ENCODE data around the gene MLXIP. TPM values are rescaled to one million over a fixed set of nuclear protein-coding genes. Genes with fewer than 3 reads are reported as not detected.

The MLXIP gene
- total and polyA plus RNA-seq, 2 donors (not counting 3 experiments of a cell fraction or from before 2014, with no cell fraction given): 22.0 to 72.5 TPM

GRCh38 chr12:122076743-122077495, 1.6 kb upstream of the MLXIP start:
- no peak overlapping the region for H3K4me3 ChIP-seq (replicated peaks in 1 of 3; ENCODE audit: insufficient read depth in 1 of 3, low read depth in 1 of 3, low read length in 3 of 3)
- CTCF ChIA-PET: interaction anchor here (2.1 kb wide), 1 partner anchor 46 kb away, joined by 19 read pairs; no protein-coding TSS in a partner anchor
- peaks cover 32% of the 10 kb centered on the region for H3K4me1 ChIP-seq (ENCODE audit: control insufficient read depth, extremely low read depth, insufficient read depth, low read length)
- H3K9me3 ChIP-seq (replicated peaks; ENCODE audit: control insufficient read depth, insufficient read depth, low read length): no peaks in the 10 kb centered on the region
- H3K9me1 ChIP-seq (replicated peaks; ENCODE audit: control insufficient read depth, extremely low read depth, insufficient read depth, low read length): no peaks in the 10 kb centered on the region
- no peak for DNase-seq (ENCODE audit: low read depth, low spot score)
- no peaks in the 10 kb centered on the region for H3K36me3 ChIP-seq (ENCODE audit: control insufficient read depth in 2 of 2, extremely low read depth in 1 of 2, insufficient read depth in 2 of 2, low read length in 2 of 2)
- H3K27ac ChIP-seq (ENCODE audit: insufficient read depth, low read depth, low read length): no peak overlapping the region
- dilution Hi-C loops (cut with MboI; ENCODE audit: extremely low pct_ligation_motif_present, low sequenced_read_pairs) (no loop called here), intact Hi-C loops (cut with micrococcal nuclease) (loop anchor here (5.0 kb wide), 1 partner anchor 55 kb away; the partner anchor contains the start of gene BCL7A)
- no TSS peak for BruUV-seq (replicated peaks)
- FAIRE-seq: no peak
- H3K4me2 ChIP-seq (ENCODE audit: insufficient read depth, low read length): no peak overlapping the region
- H3K9ac ChIP-seq (replicated peaks; ENCODE audit: extremely low read depth, insufficient read depth, low read length): no peak overlapping the region
- peaks cover 26% of the 10 kb centered on the region for H3K79me2 ChIP-seq (ENCODE audit: control insufficient read depth, insufficient read depth, low read length)
- POLR2A ChIA-PET: no interaction called here
- TF ChIP-seq MAX (IDR thresholded peaks at IDR 0.05; ENCODE audit: insufficient read depth, insufficient read length) (no peak), POLR2A (IDR thresholded peaks at IDR 0.05; ENCODE audit: low read depth, low read length) (no peak), GATA2 (IDR thresholded peaks at IDR 0.05; ENCODE audit: insufficient read depth, insufficient read length, low read depth, low read length) (no peak), FOS (IDR thresholded peaks at IDR 0.05; ENCODE audit: borderline replicate concordance, insufficient read depth, low read length) (no peak), MYC (IDR thresholded peaks at IDR 0.05; ENCODE audit: low read depth, low read length) (no peak), CTCF (IDR thresholded peaks at IDR 0.05; ENCODE audit: extremely low read depth in 1 of 2, insufficient read depth in 1 of 2, low read depth in 1 of 2, low read length in 2 of 2) (no peak)
- no peak overlapping the region for H2AFZ ChIP-seq (ENCODE audit: low read depth, low read length)
- H4K20me1 ChIP-seq (replicated peaks; ENCODE audit: control insufficient read depth, extremely low read depth, insufficient read depth, low read length): no peaks in the 10 kb centered on the region
- H3K27me3 ChIP-seq (ENCODE audit: control insufficient read depth in 2 of 2, insufficient read depth in 2 of 2, low read length in 2 of 2): no peaks in the 10 kb centered on the region

All from endothelial cell of umbilical vein (primary cell).